NCI-H1092 treated with DMSO at 0.1 percent for 48 hours (cell line): Measurements from ENCODE around the gene ZNF248.
"Not testable (repeated sequence)": the region's sequence is repeated elsewhere in the genome, so short reads cannot be mapped to it uniquely, and the experiment has no call there.

Experiments
- DNase-seq: peaks from one replicate; lab custom pipeline; 2025; lab: John Stamatoyannopoulos, UW

Gene ZNF248

DNA sequence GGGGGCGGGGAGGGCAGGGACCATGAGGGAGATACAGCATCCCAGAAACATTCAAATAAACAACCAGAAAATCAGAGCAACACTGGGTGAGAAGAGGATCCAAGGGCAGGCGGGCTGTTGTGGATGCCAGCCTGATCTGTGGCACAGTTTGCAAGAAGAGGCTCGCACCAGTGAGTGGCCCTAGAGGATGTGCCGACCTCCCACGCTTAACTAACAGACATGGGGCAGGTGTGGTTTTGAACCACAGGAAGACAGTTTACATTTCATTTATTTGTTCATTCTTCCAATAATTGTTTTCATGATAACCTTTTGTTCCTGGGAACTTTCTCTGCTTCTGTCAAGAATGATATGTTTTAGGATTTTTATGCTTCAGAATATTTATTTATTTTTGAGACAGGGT, 115.6 kb downstream of the ZNF248 start:
- no peak for DNase-seq

DNA sequence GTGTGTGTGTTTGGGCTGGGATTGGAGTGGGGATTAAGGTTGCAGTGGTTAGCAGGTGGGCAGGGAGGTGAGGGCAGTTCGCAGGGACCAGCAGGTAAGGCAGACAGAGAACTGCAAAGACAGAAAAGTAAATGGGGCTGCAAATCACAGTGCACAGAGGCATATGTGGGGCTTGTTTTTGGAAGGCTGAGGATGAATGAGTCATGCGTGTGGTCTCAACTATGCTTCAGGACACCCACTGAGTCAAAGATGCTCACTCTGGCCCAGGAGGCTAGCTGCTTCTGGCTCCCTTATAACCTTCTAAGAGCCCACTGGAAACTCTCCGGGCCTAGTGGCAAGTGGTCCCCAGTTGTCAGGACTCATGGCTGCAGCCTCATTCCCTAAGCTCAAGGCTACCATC, 118.2 kb downstream of the ZNF248 start:
- no peak for DNase-seq

GRCh38 chr10:37738241-37738640, 119.2 kb downstream of the ZNF248 start:
- not testable (repeated sequence) for DNase-seq

- DNase-seq = no peak
Observed at GRCh38 chr10:37737336-37737735, 120.1 kb downstream of the ZNF248 start.

DNA sequence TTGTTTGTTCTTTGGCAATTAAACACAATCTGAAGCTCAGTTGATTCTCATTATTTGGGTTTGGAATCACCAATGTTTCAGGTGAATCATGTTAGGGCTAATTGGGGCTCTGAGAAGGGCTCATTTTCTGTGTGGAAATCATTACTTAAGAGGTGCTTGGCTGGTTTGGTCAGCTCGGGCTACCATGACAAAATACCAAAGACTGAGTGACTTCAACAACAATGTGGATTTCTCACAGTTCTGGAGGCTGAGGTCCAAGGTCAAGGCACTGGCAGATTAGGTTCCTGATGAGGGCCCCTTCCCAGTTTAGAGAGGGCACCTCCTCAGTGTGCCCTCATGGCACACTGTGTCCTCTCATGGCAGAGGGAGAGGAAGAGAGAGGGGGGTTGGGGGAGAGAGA, 121.3 kb downstream of the ZNF248 start:
- no peak for DNase-seq

DNA sequence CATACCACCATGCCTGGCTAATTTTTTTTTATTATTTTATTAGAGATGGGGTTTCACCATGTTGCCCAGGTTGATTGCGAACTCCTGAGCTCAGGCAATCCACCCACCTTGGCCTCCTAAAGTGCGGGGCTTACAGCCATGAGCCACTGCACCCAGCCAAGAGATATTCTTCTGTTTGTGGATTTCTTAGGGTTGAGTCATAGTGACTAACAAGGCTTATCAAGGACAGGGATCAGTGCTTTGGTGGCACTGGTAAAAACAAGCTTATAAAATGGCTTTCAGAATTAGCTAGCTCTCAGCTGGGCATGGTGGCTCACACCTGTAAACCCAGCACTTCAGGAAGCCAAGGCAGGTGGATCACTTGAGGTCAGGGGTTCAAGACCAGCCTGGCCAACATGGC, 122.4 kb downstream of the ZNF248 start:
- DNase-seq = no peak
